ENCODE results near the gene SPDEF. TPM values are rescaled to one million over a fixed set of nuclear protein-coding genes. Genes with fewer than 3 reads are reported as not detected.

SPDEF gene
- total and polyA plus RNA-seq, 11 donors = 0.12 to 0.46 (median 0.23) TPM; not detected in 2

GRCh38 chr6:34572021-34572420 lies 15.9 kb upstream of the SPDEF start:
- Histone ChIP-seq H3K36me3 (no peaks in the 10 kb centered on the region), H3K27ac (no peak overlapping the region), H3K4me3 (no peak overlapping the region), H3K27me3 (peaks cover 0 to 26% (median 0%) of the 10 kb centered on the region in 9 donors), H3K9me3 (no peaks in the 10 kb centered on the region), H3K4me1 (no peaks in the 10 kb centered on the region)
- 67 to 77% (median 76%) methylated on average over 16 of the region's 16 CpGs for WGBS, 4 donors
- ATAC-seq (no peak), DNase-seq (peak in 1 of 5 donors; percentile 36)
- TF ChIP-seq POLR2A (IDR thresholded peaks at IDR 0.05) (no peak), CTCF (IDR thresholded peaks at IDR 0.05) (no peak)
- intact Hi-C loops (cut with DNase I) = no loop called here

DNA sequence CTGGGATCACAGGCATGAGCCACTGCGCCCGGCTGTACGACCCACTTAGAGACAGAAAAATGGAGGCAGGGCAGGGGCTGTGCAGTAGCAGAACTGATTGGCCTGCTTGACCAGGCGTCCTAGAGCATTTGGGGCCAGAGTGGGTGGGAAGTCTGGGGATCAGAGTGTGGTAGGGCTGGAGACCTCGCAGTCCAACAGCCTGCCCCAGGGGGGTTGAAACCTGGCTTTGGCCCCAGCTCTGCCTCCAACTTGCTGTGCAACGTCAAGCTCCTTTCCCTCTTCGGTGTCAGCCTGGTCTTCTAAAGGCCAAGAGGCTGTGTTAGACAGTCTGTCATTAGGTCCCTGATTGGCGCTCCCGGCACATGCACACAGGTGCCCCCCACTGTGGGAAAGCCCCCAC lies 15.3 kb upstream of the SPDEF start:
- no peak for ATAC-seq
- intact Hi-C loops (cut with DNase I) = no loop called here
- TF ChIP-seq CTCF (IDR thresholded peaks at IDR 0.05) (no peak), POLR2A (IDR thresholded peaks at IDR 0.05) (no peak)
- no peaks in the 10 kb centered on the region for H3K9me3 ChIP-seq
- DNase-seq = peak in 1 of 5 donors; percentile 70
- peaks cover 0 to 26% (median 0%) of the 10 kb centered on the region in 9 donors for H3K27me3 ChIP-seq
- 63 to 78% (median 73%) methylated on average over 9 of the region's 9 CpGs for WGBS, 4 donors
- H3K27ac ChIP-seq = no peak overlapping the region
- no peak overlapping the region for H3K4me3 ChIP-seq
- H3K36me3 ChIP-seq = no peaks in the 10 kb centered on the region
- H3K4me1 ChIP-seq = no peaks in the 10 kb centered on the region

DNA sequence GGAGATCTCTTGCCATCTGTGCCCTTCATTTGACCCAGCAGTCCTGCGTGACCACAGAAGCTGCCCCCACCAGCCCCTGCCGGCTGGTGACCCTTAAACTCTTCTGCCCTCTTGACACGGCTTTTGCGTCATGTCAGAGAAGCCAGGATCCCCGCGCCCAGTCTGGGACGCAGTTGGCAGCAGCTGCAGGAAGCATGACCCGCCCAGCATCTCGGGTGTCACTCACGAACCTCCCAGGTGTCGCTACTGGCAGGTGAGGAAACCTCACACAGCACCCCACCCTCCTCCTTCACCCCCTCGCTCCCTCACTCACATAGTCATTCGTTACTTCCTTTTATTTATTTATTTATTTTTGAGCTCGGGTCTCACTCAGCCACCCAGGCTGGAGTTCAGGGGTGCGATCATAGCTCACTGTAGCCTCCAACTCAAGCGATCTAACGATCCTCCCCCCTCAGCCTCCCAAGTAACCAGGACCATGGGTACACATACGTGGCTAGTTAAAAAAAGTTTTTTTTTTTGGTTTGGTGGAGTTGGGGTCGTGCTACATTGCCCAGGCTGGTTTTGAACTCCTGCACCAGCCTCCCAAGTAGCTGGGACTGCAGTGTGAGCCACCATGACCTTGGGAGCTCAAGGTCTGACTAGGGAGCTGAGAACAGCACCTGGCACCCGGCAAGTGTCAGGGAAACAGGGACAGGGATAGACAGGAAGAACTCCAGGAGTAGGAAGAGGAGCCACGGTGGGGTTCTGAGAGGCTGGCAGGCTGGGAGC lies 14.1 kb upstream of the SPDEF start:
- Histone ChIP-seq H3K9me3 (no peaks in the 10 kb centered on the region), H3K4me1 (no peaks in the 10 kb centered on the region), H3K36me3 (no peaks in the 10 kb centered on the region), H3K27ac (no peak overlapping the region), H3K4me3 (no peak overlapping the region), H3K27me3 (peaks cover 0 to 26% (median 0%) of the 10 kb centered on the region in 9 donors)
- WGBS, 4 donors = 73 to 82% (median 80%) methylated on average over 21 of the region's 21 CpGs
- intact Hi-C loops (cut with DNase I) = no loop called here
- ATAC-seq = no peak
- DNase-seq = peak in 1 of 5 donors; percentile 51
- no peak for TF ChIP-seq CTCF (IDR thresholded peaks at IDR 0.05)
- TF ChIP-seq POLR2A (IDR thresholded peaks at IDR 0.05) = no peak

- DNase-seq (no peak), ATAC-seq (no peak)
- H3K36me3 ChIP-seq = no peaks in the 10 kb centered on the region
- H3K4me1 ChIP-seq = no peaks in the 10 kb centered on the region
- no peak overlapping the region for H3K27ac ChIP-seq
- no peak for TF ChIP-seq CTCF (IDR thresholded peaks at IDR 0.05)
- no peak for TF ChIP-seq POLR2A (IDR thresholded peaks at IDR 0.05)
- whole genome bisulfite sequencing, 4 donors = 80 to 89% (median 84%) methylated on average over 5 of the region's 5 CpGs
- intact Hi-C loops (cut with DNase I) = no loop called here
- H3K4me3 ChIP-seq = no peak overlapping the region
- H3K9me3 ChIP-seq = no peaks in the 10 kb centered on the region
- H3K27me3 ChIP-seq = peaks cover 0 to 30% (median 0%) of the 10 kb centered on the region in 9 donors
Measured at GRCh38 chr6:34569361-34569973, 13.3 kb upstream of the SPDEF start.

All from heart left ventricle (tissue), 16 donors.